ENCODE results near the gene KANK4. TPM values are rescaled to one million over a fixed set of nuclear protein-coding genes. Genes with fewer than 3 reads are reported as not detected.

The KANK4 gene
- total RNA-seq, 2 donors from 2014 or later: 0.46 to 0.70 TPM

DNA sequence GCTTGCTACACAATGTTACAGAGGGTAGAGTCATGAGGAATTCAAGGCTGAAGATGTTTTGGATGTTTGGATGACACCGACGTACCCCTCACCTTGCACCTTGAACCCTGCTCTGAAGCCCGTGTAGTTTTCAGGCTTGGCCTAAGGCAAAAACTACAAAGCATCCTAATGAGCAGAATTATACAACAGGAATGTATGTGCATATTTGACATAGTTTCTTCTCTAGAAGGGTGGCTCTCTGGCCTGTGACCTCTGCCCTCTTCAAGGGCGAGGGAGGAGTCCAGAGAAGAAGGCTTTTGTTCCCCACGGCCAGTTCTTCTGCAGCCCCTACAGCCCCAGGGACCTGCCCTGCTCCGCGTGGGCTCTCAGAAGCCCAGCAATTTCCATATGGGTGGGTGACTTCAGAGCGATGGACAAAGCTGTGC is 81.3 kb downstream of the KANK4 start:
- Histone ChIP-seq H3K36me3 (ENCODE audit: control insufficient read depth, insufficient read depth, low read length) (no peaks in the 10 kb centered on the region), H3K27me3 (ENCODE audit: control insufficient read depth, insufficient read depth, low read length, poor library complexity, severe bottlenecking) (no peaks in the 10 kb centered on the region), H3K4me3 (ENCODE audit: low read length) (no peak overlapping the region), H3K4me1 (ENCODE audit: control insufficient read depth, insufficient read depth, low read length) (peaks cover 3% of the 10 kb centered on the region), H3K9me3 (ENCODE audit: control insufficient read depth, low read length) (no peaks in the 10 kb centered on the region), H3K27ac (ENCODE audit: low read depth, low read length) (no peak overlapping the region), H3K9ac (ENCODE audit: extremely low read depth, low read length, poor library complexity, severe bottlenecking) (no peak overlapping the region)
- TF ChIP-seq, protein P1, sequence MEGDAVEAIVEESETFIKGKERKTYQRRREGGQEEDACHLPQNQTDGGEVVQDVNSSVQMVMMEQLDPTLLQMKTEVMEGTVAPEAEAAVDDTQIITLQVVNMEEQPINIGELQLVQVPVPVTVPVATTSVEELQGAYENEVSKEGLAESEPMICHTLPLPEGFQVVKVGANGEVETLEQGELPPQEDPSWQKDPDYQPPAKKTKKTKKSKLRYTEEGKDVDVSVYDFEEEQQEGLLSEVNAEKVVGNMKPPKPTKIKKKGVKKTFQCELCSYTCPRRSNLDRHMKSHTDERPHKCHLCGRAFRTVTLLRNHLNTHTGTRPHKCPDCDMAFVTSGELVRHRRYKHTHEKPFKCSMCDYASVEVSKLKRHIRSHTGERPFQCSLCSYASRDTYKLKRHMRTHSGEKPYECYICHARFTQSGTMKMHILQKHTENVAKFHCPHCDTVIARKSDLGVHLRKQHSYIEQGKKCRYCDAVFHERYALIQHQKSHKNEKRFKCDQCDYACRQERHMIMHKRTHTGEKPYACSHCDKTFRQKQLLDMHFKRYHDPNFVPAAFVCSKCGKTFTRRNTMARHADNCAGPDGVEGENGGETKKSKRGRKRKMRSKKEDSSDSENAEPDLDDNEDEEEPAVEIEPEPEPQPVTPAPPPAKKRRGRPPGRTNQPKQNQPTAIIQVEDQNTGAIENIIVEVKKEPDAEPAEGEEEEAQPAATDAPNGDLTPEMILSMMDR (conservative IDR thresholded peaks at IDR 0.05): no peak
- DNase-seq: no peak
- Mint-ChIP-seq H3K4me3 (no peak overlapping the region), H3K27ac (no peak overlapping the region), H3K27me3 (ENCODE audit: insufficient read depth) (no peaks in the 10 kb centered on the region), H3K9me3 (no peaks in the 10 kb centered on the region), H3K36me3 (ENCODE audit: low read depth) (no peaks in the 10 kb centered on the region), H3K4me1 (peaks cover 17% of the 10 kb centered on the region)
- WGBS, 2 experiments (ENCODE audit: insufficient coverage in 1 of 2, insufficient read length in 1 of 2): 60 to 73% methylated on average over 5 to 8 of the region's 8 CpGs

DNA sequence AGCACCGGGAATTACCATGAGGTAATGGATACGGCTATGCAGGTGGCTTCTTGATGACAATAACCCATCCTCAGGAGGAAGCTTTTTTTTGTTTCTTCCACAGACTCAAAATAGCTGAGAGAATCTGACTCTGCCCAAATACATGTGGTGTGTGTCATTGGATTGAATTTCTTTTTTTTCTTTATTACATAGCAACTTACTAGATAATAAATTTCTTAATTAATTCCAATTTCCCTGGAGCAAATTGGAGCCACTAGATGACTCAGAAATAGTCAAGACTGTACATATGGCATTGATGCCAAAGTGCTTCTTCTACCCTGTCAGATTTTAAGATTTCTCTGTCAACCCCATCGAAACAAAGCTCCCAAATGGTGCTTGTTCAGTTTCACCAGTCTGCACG is 81.9 kb downstream of the KANK4 start:
- no peak for DNase-seq
- Mint-ChIP-seq H3K27ac (no peak overlapping the region), H3K4me3 (no peak overlapping the region), H3K36me3 (ENCODE audit: low read depth) (no peaks in the 10 kb centered on the region), H3K9me3 (no peaks in the 10 kb centered on the region), H3K4me1 (peaks cover 17% of the 10 kb centered on the region), H3K27me3 (ENCODE audit: insufficient read depth) (no peaks in the 10 kb centered on the region)
- no peak overlapping the region for H3K4me3 ChIP-seq (ENCODE audit: low read length)
- H3K4me1 ChIP-seq (ENCODE audit: control insufficient read depth, insufficient read depth, low read length): peaks cover 3% of the 10 kb centered on the region
- H3K27ac ChIP-seq (ENCODE audit: low read depth, low read length): no peak overlapping the region
- H3K27me3 ChIP-seq (ENCODE audit: control insufficient read depth, insufficient read depth, low read length, poor library complexity, severe bottlenecking): no peaks in the 10 kb centered on the region
- H3K9ac ChIP-seq (ENCODE audit: extremely low read depth, low read length, poor library complexity, severe bottlenecking): no peak overlapping the region
- TF ChIP-seq, protein P1 (conservative IDR thresholded peaks at IDR 0.05): no peak
- H3K36me3 ChIP-seq (ENCODE audit: control insufficient read depth, insufficient read depth, low read length): no peaks in the 10 kb centered on the region
- 84 to 87% methylated on average over 4 of the region's 4 CpGs for WGBS, 2 experiments (ENCODE audit: insufficient coverage in 1 of 2, insufficient read length in 1 of 2)
- no peaks in the 10 kb centered on the region for H3K9me3 ChIP-seq (ENCODE audit: control insufficient read depth, low read length)

DNA sequence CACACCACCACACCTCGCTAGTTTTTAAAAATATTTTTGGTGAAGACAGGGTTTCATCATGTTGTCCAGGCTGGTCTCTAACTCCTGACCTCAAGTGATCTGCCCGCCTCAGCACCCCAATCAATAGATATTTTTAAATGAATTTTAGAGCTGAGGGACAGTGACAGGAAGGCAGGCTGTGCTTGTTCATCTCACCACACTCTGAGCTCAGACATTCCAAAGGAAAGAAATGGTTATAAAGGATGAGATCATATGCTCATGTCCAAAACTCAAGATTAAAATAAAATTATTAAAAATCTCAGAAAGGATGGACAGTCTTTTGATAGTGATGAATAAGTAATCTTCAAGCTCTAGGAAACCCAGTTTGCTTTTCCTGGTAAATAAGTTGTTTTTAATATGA is 83.7 kb downstream of the KANK4 start:
- H3K27ac Mint-ChIP-seq: no peak overlapping the region
- peaks cover 14% of the 10 kb centered on the region for H3K36me3 ChIP-seq (ENCODE audit: control insufficient read depth, insufficient read depth, low read length)
- no peak for DNase-seq

More for the DNA sequence above, 83.7 kb downstream of the KANK4 start:
- Histone ChIP-seq H3K27me3 (ENCODE audit: control insufficient read depth, insufficient read depth, low read length, poor library complexity, severe bottlenecking) (no peaks in the 10 kb centered on the region), H3K27ac (ENCODE audit: low read depth, low read length) (no peak overlapping the region), H3K4me1 (ENCODE audit: control insufficient read depth, insufficient read depth, low read length) (no peaks in the 10 kb centered on the region), H3K9me3 (ENCODE audit: control insufficient read depth, low read length) (no peaks in the 10 kb centered on the region), H3K9ac (ENCODE audit: extremely low read depth, low read length, poor library complexity, severe bottlenecking) (no peak overlapping the region), H3K4me3 (ENCODE audit: low read length) (no peak overlapping the region)
- peaks cover 3% of the 10 kb centered on the region for H3K4me1 Mint-ChIP-seq
- 93% methylated on average over 2 of the region's 2 CpGs; no CpG with 5 or more reads in 1 of the 2 experiments for WGBS, 2 experiments (ENCODE audit: insufficient coverage in 1 of 2, insufficient read length in 1 of 2)
- TF ChIP-seq, protein P1 (conservative IDR thresholded peaks at IDR 0.05): no peak
- H3K36me3 Mint-ChIP-seq (ENCODE audit: low read depth): peaks cover 6% of the 10 kb centered on the region
- H3K4me3 Mint-ChIP-seq: no peak overlapping the region
- no peaks in the 10 kb centered on the region for H3K27me3 Mint-ChIP-seq (ENCODE audit: insufficient read depth)
- no peaks in the 10 kb centered on the region for H3K9me3 Mint-ChIP-seq

All from endodermal cell (in vitro differentiated cells).